LNCaP clone FGC (cell line): ENCODE results near the gene SART3.
"Not testable (repeated sequence)": the region's sequence is repeated elsewhere in the genome, so short reads cannot be mapped to it uniquely, and the experiment has no call there.

Source experiments
- DNase-seq: peaks from one replicate; pipeline ENCODE4 v3.0.0-alpha.2; 2011; ENCODE audit warnings: low read depth
- H3K4me3 ChIP-seq: 2 replicates; pipeline ENCODE4 v1.5.1; 2011; ENCODE audit warnings: mild to moderate bottlenecking, low read depth, low read length, control low read depth
- TF ChIP-seq, protein P1 (sequence below): IDR thresholded peaks from 2 replicates; pipeline ENCODE4 v1.5.1; 2012; ENCODE audit warnings: mild to moderate bottlenecking; ENCODE audit not compliant: control insufficient read depth, insufficient read depth; ENCODE audit errors: extremely low read depth

SART3 gene

DNA sequence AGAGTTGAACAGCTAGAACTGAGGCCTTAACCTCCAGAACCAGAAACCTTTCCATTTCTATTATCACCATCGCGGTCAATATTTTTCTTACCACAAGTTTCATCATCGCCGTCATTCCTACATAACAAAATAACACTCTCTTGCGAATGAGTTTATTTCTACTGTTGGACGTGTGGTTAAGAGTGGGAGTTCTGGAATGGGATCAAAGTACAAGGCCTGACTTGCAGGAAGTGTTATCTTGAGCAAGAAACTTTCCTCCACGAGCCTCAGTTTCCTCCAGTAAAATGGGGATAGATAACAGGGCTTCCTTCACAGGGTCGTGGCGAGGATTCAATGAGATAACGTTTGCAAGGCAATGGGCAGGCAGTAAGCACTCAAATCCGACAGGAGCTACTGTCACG, 652 bp downstream of the SART3 start:
- TF ChIP-seq, protein P1, sequence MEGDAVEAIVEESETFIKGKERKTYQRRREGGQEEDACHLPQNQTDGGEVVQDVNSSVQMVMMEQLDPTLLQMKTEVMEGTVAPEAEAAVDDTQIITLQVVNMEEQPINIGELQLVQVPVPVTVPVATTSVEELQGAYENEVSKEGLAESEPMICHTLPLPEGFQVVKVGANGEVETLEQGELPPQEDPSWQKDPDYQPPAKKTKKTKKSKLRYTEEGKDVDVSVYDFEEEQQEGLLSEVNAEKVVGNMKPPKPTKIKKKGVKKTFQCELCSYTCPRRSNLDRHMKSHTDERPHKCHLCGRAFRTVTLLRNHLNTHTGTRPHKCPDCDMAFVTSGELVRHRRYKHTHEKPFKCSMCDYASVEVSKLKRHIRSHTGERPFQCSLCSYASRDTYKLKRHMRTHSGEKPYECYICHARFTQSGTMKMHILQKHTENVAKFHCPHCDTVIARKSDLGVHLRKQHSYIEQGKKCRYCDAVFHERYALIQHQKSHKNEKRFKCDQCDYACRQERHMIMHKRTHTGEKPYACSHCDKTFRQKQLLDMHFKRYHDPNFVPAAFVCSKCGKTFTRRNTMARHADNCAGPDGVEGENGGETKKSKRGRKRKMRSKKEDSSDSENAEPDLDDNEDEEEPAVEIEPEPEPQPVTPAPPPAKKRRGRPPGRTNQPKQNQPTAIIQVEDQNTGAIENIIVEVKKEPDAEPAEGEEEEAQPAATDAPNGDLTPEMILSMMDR: no peak
- DNase-seq: no peak
- peak overlapping the region; percentile 63 for H3K4me3 ChIP-seq

DNA sequence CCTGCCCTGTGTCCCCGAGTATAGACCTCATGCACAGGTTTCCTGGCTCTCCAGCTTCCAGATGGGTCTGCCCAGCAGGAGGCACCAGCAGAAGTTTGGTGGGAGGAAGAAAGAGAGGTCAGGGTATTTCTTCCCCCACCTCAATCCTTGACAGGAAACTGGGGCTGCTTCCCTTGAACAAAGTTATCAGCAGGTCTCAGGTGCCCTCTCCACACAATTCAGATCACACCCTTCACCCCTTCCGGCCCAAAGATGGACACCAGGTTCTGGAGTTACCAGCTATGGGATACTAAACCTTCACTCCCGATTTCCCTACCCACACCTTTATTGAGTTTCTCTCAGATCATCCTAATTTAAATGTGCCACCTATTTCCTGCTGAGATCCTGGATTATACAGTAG, 1.2 kb downstream of the SART3 start:
- TF ChIP-seq, protein P1: no peak
- peak overlapping the region; percentile 63 for H3K4me3 ChIP-seq
- no peak for DNase-seq

DNA sequence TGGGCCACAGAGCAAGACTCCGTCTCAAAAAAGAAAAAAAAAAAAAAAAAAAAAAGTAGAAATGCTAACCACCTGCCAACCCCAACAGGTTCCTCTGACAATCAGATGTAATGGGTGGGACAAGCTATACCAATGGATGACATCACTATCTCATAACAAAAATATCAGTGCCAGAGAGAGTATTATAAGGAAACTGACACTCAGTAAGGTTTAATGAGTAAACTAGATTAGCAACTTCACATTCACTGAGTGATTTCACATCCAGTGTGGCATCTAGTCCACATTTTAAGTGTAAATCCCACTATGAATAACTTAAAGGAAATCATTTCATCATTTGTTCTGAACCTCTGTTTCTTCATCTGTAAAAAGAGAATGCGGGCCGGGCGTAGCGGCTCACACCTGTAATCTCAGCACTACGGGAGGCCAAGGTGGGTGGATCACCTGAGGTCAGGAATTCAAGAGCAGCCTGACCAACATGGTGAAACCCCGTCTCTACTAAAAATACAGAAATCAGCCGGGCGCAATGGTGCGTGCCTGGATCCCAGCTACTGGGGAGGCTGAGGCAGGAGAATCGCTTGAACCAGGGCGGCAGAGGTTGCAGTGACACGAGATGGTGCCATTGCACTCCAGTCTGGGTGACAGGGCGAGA, 1.8 kb downstream of the SART3 start:
- DNase-seq: no peak
- H3K4me3 ChIP-seq: peak overlapping the region; percentile 63
- TF ChIP-seq, protein P1: no peak

DNA sequence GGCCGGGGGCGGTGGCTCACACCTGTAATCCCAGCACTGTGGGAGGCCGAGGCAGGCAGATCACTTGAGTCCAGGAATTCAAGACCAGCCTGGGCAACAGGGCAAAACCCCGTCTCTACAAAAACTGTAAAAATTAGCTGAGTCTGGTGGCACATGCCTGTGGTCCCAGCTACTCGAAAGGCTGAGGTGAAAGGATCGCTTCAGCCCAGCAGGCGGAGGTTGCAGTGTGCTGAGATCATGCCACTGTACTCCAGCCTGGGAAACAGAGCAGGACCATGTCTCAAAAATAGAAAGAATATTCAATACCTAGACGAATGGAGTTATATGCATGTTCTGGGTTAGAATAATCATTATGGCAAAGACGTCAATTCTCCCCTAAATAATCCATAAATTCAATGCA, 5.6 kb downstream of the SART3 start:
- H3K4me3 ChIP-seq, DNase-seq: not testable (repeated sequence)

DNA sequence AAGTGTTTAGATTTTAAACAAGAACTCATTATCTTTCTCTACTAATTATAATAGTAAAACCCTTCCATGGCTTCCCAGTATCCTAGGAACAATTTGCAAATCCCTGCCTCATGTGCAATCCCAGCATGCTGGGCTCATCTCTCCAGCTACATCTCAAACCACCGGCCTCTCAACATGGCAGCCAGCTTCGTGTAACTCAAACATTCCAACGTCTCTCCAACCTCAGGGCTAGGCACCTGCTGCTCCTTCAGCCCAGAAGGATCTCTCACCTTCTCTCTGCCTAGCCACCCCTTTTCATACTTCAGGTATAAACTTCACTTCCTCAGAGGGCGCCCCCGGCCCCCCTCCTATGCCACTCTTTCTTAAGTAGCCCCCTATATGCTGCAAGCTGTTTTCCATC, 7.2 kb downstream of the SART3 start:
- DNase-seq: no peak
- H3K4me3 ChIP-seq: no peak overlapping the region
- TF ChIP-seq, protein P1: no peak

DNA sequence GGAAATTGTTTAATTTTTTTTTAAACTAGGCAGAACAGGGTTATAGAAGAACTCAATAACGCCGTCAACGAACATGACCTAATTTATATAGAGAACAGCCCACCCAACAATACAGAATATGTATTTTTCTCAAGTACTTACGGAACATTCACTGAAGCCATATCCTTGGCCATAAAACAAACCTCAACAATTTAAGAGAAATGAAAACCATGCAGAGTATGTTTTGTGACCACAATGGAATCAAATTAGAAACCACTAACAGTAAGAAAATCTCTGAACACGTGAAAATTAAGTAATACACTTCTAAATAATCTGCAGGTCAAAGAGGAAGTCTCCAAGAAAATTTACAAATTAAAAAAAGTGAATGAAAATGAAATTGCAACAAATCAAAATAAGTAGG, 9.4 kb downstream of the SART3 start:
- no peak overlapping the region for H3K4me3 ChIP-seq
- no peak for DNase-seq
- TF ChIP-seq, protein P1: no peak

DNA sequence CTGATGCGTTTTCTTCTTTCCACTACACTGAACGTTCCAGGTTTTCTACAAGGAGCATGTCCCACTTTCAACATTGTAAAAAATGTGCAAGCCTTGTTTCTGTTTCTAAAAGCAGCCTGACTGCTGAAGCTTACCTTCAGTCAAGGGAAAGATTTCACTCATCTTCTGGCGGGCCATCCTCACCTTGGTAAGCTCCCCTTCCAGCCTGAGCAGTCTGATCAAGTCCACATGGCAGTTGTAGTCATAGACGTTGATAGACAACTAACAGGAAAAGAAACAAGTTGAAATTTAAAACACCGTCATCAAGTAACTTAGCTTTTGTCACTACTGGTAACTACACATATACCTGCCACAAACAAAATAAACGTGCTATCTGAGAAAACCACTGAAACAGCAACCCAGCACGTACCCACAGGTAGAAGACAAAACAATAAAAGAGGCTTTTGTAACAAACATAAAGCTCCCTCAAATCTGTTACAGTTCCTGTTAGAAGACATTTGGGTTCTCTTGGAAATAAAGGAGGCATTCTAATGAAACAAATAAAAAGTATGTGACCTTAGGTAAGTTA, 11.9 kb downstream of the SART3 start:
- H3K4me3 ChIP-seq: peak overlapping the region; percentile 3; the same call in 1 of the 2 replicates
- TF ChIP-seq, protein P1: no peak
- no peak for DNase-seq
